SK-N-SH (cell line): ENCODE results near the gene RAF1. TPM values are rescaled to one million over a fixed set of nuclear protein-coding genes. Genes with fewer than 3 reads are reported as not detected.

Source experiments
- CTCF ChIA-PET: fragments of 300-600, 350-600 bp; formaldehyde crosslinking; extraction: SDS; loops from one replicate; lab custom pipeline; 2021; lab: Yijun Ruan, JAX
- POLR2A ChIA-PET: fragments of 350-600 bp; sonication (Branson Sonifier 250); formaldehyde crosslinking; extraction: SDS; loops from one replicate; lab custom pipeline; 2020; ENCODE audit warnings: antibody characterized with exemption, inconsistent platforms; lab: Yijun Ruan, JAX
- DNase-seq: peaks from one replicate; pipeline ENCODE4 v3.0.0; 2012
- H2AFZ ChIP-seq: fragments of 200-600 bp; sonication (generic); 2 replicates; pipeline ENCODE4 v1.8.1; 2016; ENCODE audit warnings: antibody characterized with exemption, mild to moderate bottlenecking, low read depth
- H3F3A ChIP-seq: fragments of 200-600 bp; sonication (generic); replicated peaks from 2 replicates; pipeline ENCODE3; 2016; ENCODE audit warnings: antibody characterized with exemption, mild to moderate bottlenecking; ENCODE audit not compliant: insufficient read depth
- H3K27ac ChIP-seq, 2 experiments: fragments of 200-500 bp in 1 of 2; fragments of 200-600 bp in 1 of 2; sonication (Bioruptor generic) in 1 of 2; sonication (generic), shearing (Covaris generic) in 1 of 2; 2 replicates each; pipeline versions ENCODE4 v1.5.1 to v1.6.1; 2014 to 2016; ENCODE audit warnings: low read depth in 2 of 2, inconsistent platforms in 1 of 2, low read length in 1 of 2, mild to moderate bottlenecking in 1 of 2, mixed read lengths in 1 of 2
- H3K27me3 ChIP-seq: fragments of 200-600 bp; sonication (generic), shearing (Covaris generic); 2 replicates; pipeline ENCODE4 v1.6.1; 2016; ENCODE audit warnings: mixed run types; ENCODE audit not compliant: insufficient read depth
- H3K36me3 ChIP-seq, 2 experiments: fragments of 200-500 bp in 1 of 2; fragments of 200-600 bp in 1 of 2; sonication (Bioruptor generic) in 1 of 2; sonication (generic) in 1 of 2; replicated peaks in 1 of 2; 2 replicates each; pipeline versions ENCODE3 to v1.5.1; 2014 to 2016; ENCODE audit warnings: low read length in 1 of 2, mild to moderate bottlenecking in 1 of 2; ENCODE audit not compliant: insufficient read depth in 2 of 2, control insufficient read depth in 1 of 2
- H3K4me1 ChIP-seq, 2 experiments: fragments of 200-500 bp in 1 of 2; fragments of 200-600 bp in 1 of 2; sonication (Bioruptor generic) in 1 of 2; sonication (generic), shearing (Covaris generic) in 1 of 2; 2 replicates each; pipeline versions ENCODE4 v1.5.1 to v1.6.1; 2014 to 2016; ENCODE audit warnings: low read depth in 1 of 2, low read length in 1 of 2, mixed run types in 1 of 2; ENCODE audit not compliant: insufficient read depth in 2 of 2, control insufficient read depth in 1 of 2
- H3K4me2 ChIP-seq: fragments of 200-600 bp; sonication (generic), shearing (Covaris generic); 2 replicates; pipeline ENCODE4 v1.6.1; 2017; ENCODE audit warnings: mixed run types
- H3K4me3 ChIP-seq, 2 experiments: fragments of 200-500 bp in 1 of 2; fragments of 200-600 bp in 1 of 2; sonication (Bioruptor generic) in 1 of 2; sonication (generic), shearing (Covaris generic) in 1 of 2; 2 replicates each; pipeline versions ENCODE4 v1.5.1 to v1.8.1; 2014 to 2016; ENCODE audit warnings: low read depth in 2 of 2, inconsistent platforms in 1 of 2, low read length in 1 of 2, mild to moderate bottlenecking in 1 of 2, mixed read lengths in 1 of 2, moderate library complexity in 1 of 2
- H3K79me2 ChIP-seq: fragments of 200-600 bp; sonication (generic); 2 replicates; pipeline ENCODE4 v1.8.1; 2017; ENCODE audit warnings: mild to moderate bottlenecking; ENCODE audit not compliant: insufficient read depth
- H3K9ac ChIP-seq: fragments of 200-600 bp; sonication (generic); 2 replicates; pipeline ENCODE4 v1.6.1; 2017; ENCODE audit warnings: mixed run types
- H3K9me2 ChIP-seq: fragments of 200-600 bp; sonication (generic); 2 replicates; pipeline ENCODE4 v1.6.1; 2017; ENCODE audit warnings: mixed run types
- H3K9me3 ChIP-seq: fragments of 200-600 bp; sonication (generic); 2 replicates; pipeline ENCODE4 v1.6.1; 2017; ENCODE audit warnings: mixed run types, mild to moderate bottlenecking, moderate library complexity
- H4K20me1 ChIP-seq: fragments of 200-600 bp; sonication (generic); 2 replicates; pipeline ENCODE4 v1.6.1; 2017; ENCODE audit warnings: mild to moderate bottlenecking, mixed run types; ENCODE audit not compliant: insufficient read depth
- CHD2 ChIP-seq: fragments of 150-350 bp; IDR thresholded peaks from 2 replicates; pipeline ENCODE4 v1.6.1; 2018; ENCODE audit warnings: low read length; ENCODE audit not compliant: partially characterized antibody
- EZH2phosphoT487 ChIP-seq: fragments of 200-600 bp; sonication (generic); IDR thresholded peaks from 2 replicates; pipeline ENCODE4 v1.6.1; 2017; ENCODE audit warnings: low read depth, mixed run types, mild to moderate bottlenecking, antibody characterized with exemption, moderate library complexity, borderline replicate concordance
- FOSL2 ChIP-seq: IDR thresholded peaks from 2 replicates; pipeline ENCODE4 v1.4.0; 2012; ENCODE audit warnings: low read depth, mild to moderate bottlenecking, moderate library complexity, borderline replicate concordance
- FOXJ3 ChIP-seq: sonication (generic); formaldehyde crosslinking; IDR thresholded peaks from 2 replicates; pipeline ENCODE4 v1.5.1; 2020; ENCODE audit warnings: mild to moderate bottlenecking, missing genetic modification reagents
- GABPA ChIP-seq: IDR thresholded peaks from 2 replicates; pipeline ENCODE4 v1.4.0; 2012; ENCODE audit warnings: low read depth, mild to moderate bottlenecking
- GATA2 ChIP-seq: sonication (generic); formaldehyde crosslinking; IDR thresholded peaks from 2 replicates; pipeline ENCODE4 v1.5.0; 2020; ENCODE audit warnings: mild to moderate bottlenecking, missing genetic modification reagents
- JUND ChIP-seq: IDR thresholded peaks from 2 replicates; pipeline ENCODE4 v1.4.0; 2012
- MXI1 ChIP-seq: IDR thresholded peaks from 2 replicates; pipeline ENCODE4 v1.6.1; 2012; ENCODE audit warnings: mild to moderate bottlenecking, low read depth, low read length, improper control_type of control experiment
- NFIC ChIP-seq: IDR thresholded peaks from 2 replicates; pipeline ENCODE4 v1.4.0; 2012; ENCODE audit warnings: borderline replicate concordance
- NRF1 ChIP-seq: IDR thresholded peaks from 2 replicates; pipeline ENCODE4 v1.6.1; 2012; ENCODE audit warnings: low read depth, mild to moderate bottlenecking, low read length
- POLR2AphosphoS5 ChIP-seq: IDR thresholded peaks from 2 replicates; pipeline ENCODE4 v1.6.1; 2012; ENCODE audit warnings: low read depth, low read length
- RAD21 ChIP-seq: IDR thresholded peaks from 2 replicates; pipeline ENCODE4 v1.6.1; 2012; ENCODE audit warnings: mild to moderate bottlenecking, low read length
- RCOR1 ChIP-seq: fragments of 150-350 bp; IDR thresholded peaks from 2 replicates; pipeline ENCODE4 v1.6.1; 2017; ENCODE audit warnings: antibody characterized with exemption, low read length
- RFX5 ChIP-seq: IDR thresholded peaks from 2 replicates; pipeline ENCODE4 v1.6.1; 2012; ENCODE audit warnings: mild to moderate bottlenecking, improper control_type of control experiment, low read length
- SMC3 ChIP-seq: IDR thresholded peaks from 2 replicates; pipeline ENCODE4 v1.6.1; 2012; ENCODE audit warnings: low read depth, low read length, improper control_type of control experiment
- TAF1 ChIP-seq: IDR thresholded peaks from 2 replicates; pipeline ENCODE4 v1.6.1; 2012; ENCODE audit warnings: low read depth, mild to moderate bottlenecking, low read length, moderate library complexity, borderline replicate concordance
- USF1 ChIP-seq: IDR thresholded peaks from 2 replicates; pipeline ENCODE4 v1.4.0; 2012; ENCODE audit warnings: low read depth, borderline replicate concordance
- USF2 ChIP-seq: fragments of 150-350 bp; IDR thresholded peaks from 2 replicates; pipeline ENCODE4 v1.6.1; 2017; ENCODE audit warnings: antibody characterized with exemption, low read length, low read depth, borderline replicate concordance
- WGBS: methylation state at CpG from one replicate; pipeline ENCODE4 v1.1.6; 2017; ENCODE audit warnings: low lambda C conversion rate; 5-methylcytosine and 5-hydroxymethylcytosine counted together
- polyA plus RNA-seq, 3 experiments: library from polyadenylated mRNA; depleted of rRNA; stranded (reverse); fragments of >200 nt; gene quantifications; 2 replicates each; pipeline ENCODE4 v1.2.3, GENCODE V29; 2012
- TF ChIP-seq, protein P1 (sequence below): IDR thresholded peaks from 2 replicates; pipeline ENCODE4 v1.4.0; 2012; ENCODE audit warnings: low read depth
- TF ChIP-seq, protein P2 (sequence below): IDR thresholded peaks from 2 replicates; pipeline ENCODE4 v1.4.0; 2012; ENCODE audit warnings: low read depth, borderline replicate concordance

Gene RAF1
- polyA plus RNA-seq, 1 of the 3 experiments (the other 2 are of a cell fraction): 58.7 TPM

GRCh38 chr3:12556690-12557472 lies 107.0 kb downstream of the RAF1 start, which contains the start of gene MKRN2 (continued):
- TF ChIP-seq FOXJ3: no peak
- peak; percentile 1; the same call in 1 of the 2 replicates for TF ChIP-seq SMC3
- TF ChIP-seq, protein P1, sequence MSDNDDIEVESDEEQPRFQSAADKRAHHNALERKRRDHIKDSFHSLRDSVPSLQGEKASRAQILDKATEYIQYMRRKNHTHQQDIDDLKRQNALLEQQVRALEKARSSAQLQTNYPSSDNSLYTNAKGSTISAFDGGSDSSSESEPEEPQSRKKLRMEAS: peak; percentile 79
- peak; percentile 95 for TF ChIP-seq TAF1
- peak; percentile 92 for TF ChIP-seq MXI1
- peak; percentile 73 for TF ChIP-seq NRF1
- TF ChIP-seq GABPA: peak; percentile 77
- TF ChIP-seq, protein P2, sequence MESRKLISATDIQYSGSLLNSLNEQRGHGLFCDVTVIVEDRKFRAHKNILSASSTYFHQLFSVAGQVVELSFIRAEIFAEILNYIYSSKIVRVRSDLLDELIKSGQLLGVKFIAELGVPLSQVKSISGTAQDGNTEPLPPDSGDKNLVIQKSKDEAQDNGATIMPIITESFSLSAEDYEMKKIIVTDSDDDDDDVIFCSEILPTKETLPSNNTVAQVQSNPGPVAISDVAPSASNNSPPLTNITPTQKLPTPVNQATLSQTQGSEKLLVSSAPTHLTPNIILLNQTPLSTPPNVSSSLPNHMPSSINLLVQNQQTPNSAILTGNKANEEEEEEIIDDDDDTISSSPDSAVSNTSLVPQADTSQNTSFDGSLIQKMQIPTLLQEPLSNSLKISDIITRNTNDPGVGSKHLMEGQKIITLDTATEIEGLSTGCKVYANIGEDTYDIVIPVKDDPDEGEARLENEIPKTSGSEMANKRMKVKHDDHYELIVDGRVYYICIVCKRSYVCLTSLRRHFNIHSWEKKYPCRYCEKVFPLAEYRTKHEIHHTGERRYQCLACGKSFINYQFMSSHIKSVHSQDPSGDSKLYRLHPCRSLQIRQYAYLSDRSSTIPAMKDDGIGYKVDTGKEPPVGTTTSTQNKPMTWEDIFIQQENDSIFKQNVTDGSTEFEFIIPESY: no peak
- TF ChIP-seq FOSL2: no peak; the same call in 1 of the 2 replicates
- TF ChIP-seq EZH2phosphoT487: no peak
- peak; percentile 50; the same call in 1 of the 2 replicates for TF ChIP-seq USF1
- no peak for TF ChIP-seq GATA2
- TF ChIP-seq RCOR1: 0 out of 2 replicates have a peak, but pooled peaks have one; percentile 26
- TF ChIP-seq NFIC: peak; percentile 33; the same call in 1 of the 2 replicates
- no peak for TF ChIP-seq USF2
- TF ChIP-seq POLR2AphosphoS5: peak; percentile 92
- no peak for TF ChIP-seq JUND

- H3K9me2 ChIP-seq: no peaks in the 10 kb centered on the region
- 13% methylated on average over 8 of the region's 8 CpGs for WGBS
- no peaks in the 10 kb centered on the region for H3K27me3 ChIP-seq
- peaks cover 44% of the 10 kb centered on the region for H3K79me2 ChIP-seq
- peak overlapping the region; percentile 92 to 94 for H3K4me3 ChIP-seq
- TF ChIP-seq, protein P2: no peak
- no peak for TF ChIP-seq EZH2phosphoT487
- TF ChIP-seq FOXJ3: no peak
- no peak for TF ChIP-seq RFX5
- TF ChIP-seq CHD2: no peak
- no peak for TF ChIP-seq POLR2AphosphoS5
- TF ChIP-seq, protein P1: no peak
- TF ChIP-seq RAD21: no peak
- no peaks in the 10 kb centered on the region for H3F3A ChIP-seq
- peak overlapping the region; percentile 98 for H2AFZ ChIP-seq
- no peaks in the 10 kb centered on the region for H3K36me3 ChIP-seq
- POLR2A ChIA-PET: no interaction called here
- peak overlapping the region; percentile 74 for H3K4me2 ChIP-seq
- peaks cover 35% of the 10 kb centered on the region for H4K20me1 ChIP-seq
- CTCF ChIA-PET: interaction anchor here (1.3 to 1.6 kb wide), 3 partner anchors 11 to 280 kb away, joined by 3 read pairs; partner anchors contain the start of gene RAF1
- H3K9me3 ChIP-seq: no peaks in the 10 kb centered on the region
- peak; percentile 22 for DNase-seq
- peak overlapping the region; percentile 87 for H3K9ac ChIP-seq
- H3K4me1 ChIP-seq: peaks cover 8 to 16% of the 10 kb centered on the region in 2 experiments; a peak in 3 of 4 replicates
- peak overlapping the region; percentile 91 to 93 for H3K27ac ChIP-seq
These were observed 107.6 kb downstream of the RAF1 start for GRCh38 chr3:12556314-12556689.
